Measurements from ENCODE around the gene RRP1B.

The RRP1B gene

GRCh38 chr21:43723648-43724047 is 64.3 kb downstream of the RRP1B start:
- TF ChIP-seq CTCF (IDR thresholded peaks at IDR 0.05; ENCODE audit: low read length, missing control alignments): no peak
- no peak overlapping the region for H3K4me3 ChIP-seq (replicated peaks; ENCODE audit: low read depth, low read length)
- no peak for DNase-seq (ENCODE audit: low read depth)

- TF ChIP-seq CTCF (IDR thresholded peaks at IDR 0.05; ENCODE audit: low read length, missing control alignments): no peak
- no peak for DNase-seq (ENCODE audit: low read depth)
- H3K4me3 ChIP-seq (replicated peaks; ENCODE audit: low read depth, low read length): no peak overlapping the region
Measured at GRCh38 chr21:43726686-43727518, 67.5 kb downstream of the RRP1B start.

GRCh38 chr21:43727519-43728153 is 68.3 kb downstream of the RRP1B start:
- no peak for DNase-seq (ENCODE audit: low read depth)
- H3K4me3 ChIP-seq (replicated peaks; ENCODE audit: low read depth, low read length): no peak overlapping the region
- TF ChIP-seq CTCF (IDR thresholded peaks at IDR 0.05; ENCODE audit: low read length, missing control alignments): no peak

GRCh38 chr21:43728154-43728466 is 68.8 kb downstream of the RRP1B start:
- H3K4me3 ChIP-seq (replicated peaks; ENCODE audit: low read depth, low read length): peak overlapping the region; percentile 32
- no peak for DNase-seq (ENCODE audit: low read depth)
- no peak for TF ChIP-seq CTCF (IDR thresholded peaks at IDR 0.05; ENCODE audit: low read length, missing control alignments)

GRCh38 chr21:43728467-43729390 is 69.4 kb downstream of the RRP1B start:
- no peak for TF ChIP-seq CTCF (IDR thresholded peaks at IDR 0.05; ENCODE audit: low read length, missing control alignments)
- H3K4me3 ChIP-seq (replicated peaks; ENCODE audit: low read depth, low read length): peak overlapping the region; percentile 57
- peak; percentile 99 for DNase-seq (ENCODE audit: low read depth)

- no peak for TF ChIP-seq CTCF (IDR thresholded peaks at IDR 0.05; ENCODE audit: low read length, missing control alignments)
- H3K4me3 ChIP-seq (replicated peaks; ENCODE audit: low read depth, low read length): no peak overlapping the region
Measured at GRCh38 chr21:43731476-43731875, 72.1 kb downstream of the RRP1B start.

More at GRCh38 chr21:43731476-43731875, 72.1 kb downstream of the RRP1B start:
- DNase-seq (ENCODE audit: low read depth): no peak
